Measurements from ENCODE around the gene TKTL1.
A peak's percentile ranks its signal among the peaks of the same experiment; 100 is the strongest.

TKTL1 gene

DNA sequence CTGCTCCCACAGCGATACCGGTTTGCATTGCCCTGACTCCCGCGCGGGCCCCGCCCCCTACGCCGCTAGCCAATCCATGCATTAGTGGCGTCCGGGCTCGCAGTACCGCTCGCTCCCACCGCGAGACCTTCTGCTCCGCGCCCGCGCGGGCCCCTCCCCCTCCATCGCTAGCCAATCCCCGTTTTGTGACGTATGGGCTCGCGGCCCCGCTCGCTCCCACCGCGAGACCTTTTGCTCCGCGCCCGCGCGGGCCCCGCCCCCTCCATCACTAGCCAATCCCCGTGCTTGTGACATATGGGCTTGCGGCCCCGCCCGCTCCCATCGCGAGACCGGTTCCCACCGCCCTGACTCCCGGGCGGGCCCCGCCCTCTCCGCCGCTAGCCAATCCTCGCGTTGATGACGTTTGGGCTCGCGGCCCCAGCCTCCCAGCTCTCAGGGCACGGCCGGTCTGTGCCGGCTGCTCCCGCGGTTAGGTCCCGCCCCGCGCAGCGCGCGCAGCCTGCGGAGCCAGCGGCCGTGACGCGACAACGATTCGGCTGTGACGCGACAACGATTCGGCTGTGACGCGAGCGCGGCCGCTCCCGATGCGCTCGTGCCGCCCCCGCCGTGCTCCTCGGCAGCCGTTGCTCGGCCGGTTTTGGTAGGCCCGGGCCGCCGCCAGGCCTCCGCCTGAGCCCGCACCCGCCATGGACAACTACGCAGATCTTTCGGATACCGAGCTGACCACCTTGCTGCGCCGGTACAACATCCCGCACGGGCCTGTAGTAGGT lies 83.4 kb downstream of the TKTL1 start, which contains the start of gene EMD:
TSS of gene EMD (plus strand) at position 497 of the 770 bp plus-strand sequence. CDS start at position 687, 190 bp downstream.
- Histone ChIP-seq H3K36me3 (ENCODE audit: insufficient read depth, low read length) (no peaks in the 10 kb centered on the region), H3K9me3 (ENCODE audit: insufficient read depth, low read depth, low read length) (no peaks in the 10 kb centered on the region), H3F3A (ENCODE audit: low read depth) (no peaks in the 10 kb centered on the region), H3K27me3 (ENCODE audit: insufficient read depth, low read length, poor library complexity, severe bottlenecking) (no peaks in the 10 kb centered on the region), H3K9me2 (replicated peaks; ENCODE audit: low read depth, low read length) (no peaks in the 10 kb centered on the region), H3K79me2 (ENCODE audit: insufficient read depth, low read length) (peaks cover 18% of the 10 kb centered on the region; the same call in 1 of the 2 replicates), H4K20me1 (ENCODE audit: insufficient read depth, low read length, poor library complexity, severe bottlenecking) (peaks cover 4% of the 10 kb centered on the region), H3K4me3 (ENCODE audit: low read length, poor library complexity, severe bottlenecking) (peak within 1 kb of the TSS; percentile 86), H3K4me2 (ENCODE audit: low read depth, low read length, poor library complexity, severe bottlenecking) (peak within 1 kb of the TSS; percentile 85), H3K4me1 (ENCODE audit: insufficient read depth, low read length, poor library complexity, severe bottlenecking) (peaks cover 6% of the 10 kb centered on the region), H2AFZ (ENCODE audit: low read length) (0 out of 2 replicates have a peak within 1 kb of the TSS, but pooled peaks have one; percentile 43), H3K9ac (ENCODE audit: low read depth, low read length, poor library complexity, severe bottlenecking) (peak within 1 kb of the TSS; percentile 98)
- TF ChIP-seq, protein P1, sequence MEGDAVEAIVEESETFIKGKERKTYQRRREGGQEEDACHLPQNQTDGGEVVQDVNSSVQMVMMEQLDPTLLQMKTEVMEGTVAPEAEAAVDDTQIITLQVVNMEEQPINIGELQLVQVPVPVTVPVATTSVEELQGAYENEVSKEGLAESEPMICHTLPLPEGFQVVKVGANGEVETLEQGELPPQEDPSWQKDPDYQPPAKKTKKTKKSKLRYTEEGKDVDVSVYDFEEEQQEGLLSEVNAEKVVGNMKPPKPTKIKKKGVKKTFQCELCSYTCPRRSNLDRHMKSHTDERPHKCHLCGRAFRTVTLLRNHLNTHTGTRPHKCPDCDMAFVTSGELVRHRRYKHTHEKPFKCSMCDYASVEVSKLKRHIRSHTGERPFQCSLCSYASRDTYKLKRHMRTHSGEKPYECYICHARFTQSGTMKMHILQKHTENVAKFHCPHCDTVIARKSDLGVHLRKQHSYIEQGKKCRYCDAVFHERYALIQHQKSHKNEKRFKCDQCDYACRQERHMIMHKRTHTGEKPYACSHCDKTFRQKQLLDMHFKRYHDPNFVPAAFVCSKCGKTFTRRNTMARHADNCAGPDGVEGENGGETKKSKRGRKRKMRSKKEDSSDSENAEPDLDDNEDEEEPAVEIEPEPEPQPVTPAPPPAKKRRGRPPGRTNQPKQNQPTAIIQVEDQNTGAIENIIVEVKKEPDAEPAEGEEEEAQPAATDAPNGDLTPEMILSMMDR (conservative IDR thresholded peaks at IDR 0.05; ENCODE audit: low read length), result no peak
- TF ChIP-seq EZH2phosphoT487 (IDR thresholded peaks at IDR 0.05; ENCODE audit: borderline replicate concordance), result no peak

DNA sequence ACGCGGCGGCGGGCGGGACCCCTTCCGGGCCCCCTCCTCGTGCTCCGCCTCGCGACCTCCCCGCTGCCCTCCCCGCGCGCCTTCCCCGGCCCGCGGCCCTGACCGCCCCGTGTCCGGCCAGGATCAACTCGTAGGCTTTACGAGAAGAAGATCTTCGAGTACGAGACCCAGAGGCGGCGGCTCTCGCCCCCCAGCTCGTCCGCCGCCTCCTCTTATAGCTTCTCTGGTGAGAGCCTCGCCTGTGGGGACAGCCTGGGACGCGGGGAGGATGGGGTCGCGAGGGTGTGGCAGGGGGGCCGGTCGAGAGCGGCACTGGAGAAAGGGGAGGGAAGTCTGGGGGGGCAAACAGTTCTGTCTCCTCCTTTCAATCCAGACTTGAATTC lies 84.0 kb downstream of the TKTL1 start:
- Histone ChIP-seq H2AFZ (ENCODE audit: low read length) (0 out of 2 replicates have a peak overlapping the region, but pooled peaks have one; percentile 33), H4K20me1 (ENCODE audit: insufficient read depth, low read length, poor library complexity, severe bottlenecking) (peaks cover 4% of the 10 kb centered on the region), H3K9ac (ENCODE audit: low read depth, low read length, poor library complexity, severe bottlenecking) (peak overlapping the region; percentile 98), H3K36me3 (ENCODE audit: insufficient read depth, low read length) (no peaks in the 10 kb centered on the region), H3K79me2 (ENCODE audit: insufficient read depth, low read length) (peaks cover 18% of the 10 kb centered on the region; the same call in 1 of the 2 replicates), H3K27me3 (ENCODE audit: insufficient read depth, low read length, poor library complexity, severe bottlenecking) (no peaks in the 10 kb centered on the region), H3K4me1 (ENCODE audit: insufficient read depth, low read length, poor library complexity, severe bottlenecking) (peaks cover 6% of the 10 kb centered on the region), H3K9me2 (replicated peaks; ENCODE audit: low read depth, low read length) (no peaks in the 10 kb centered on the region), H3F3A (ENCODE audit: low read depth) (no peaks in the 10 kb centered on the region), H3K4me3 (ENCODE audit: low read length, poor library complexity, severe bottlenecking) (peak overlapping the region; percentile 86), H3K9me3 (ENCODE audit: insufficient read depth, low read depth, low read length) (no peaks in the 10 kb centered on the region), H3K4me2 (ENCODE audit: low read depth, low read length, poor library complexity, severe bottlenecking) (peak overlapping the region; percentile 85)
- TF ChIP-seq, protein P1 (conservative IDR thresholded peaks at IDR 0.05; ENCODE audit: low read length), result no peak
- no peak for TF ChIP-seq EZH2phosphoT487 (IDR thresholded peaks at IDR 0.05; ENCODE audit: borderline replicate concordance)
